GM18873 (cell line): ENCODE measurements around the gene SETD4.
"Not testable (repeated sequence)": the region's sequence is repeated elsewhere in the genome, so short reads cannot be mapped to it uniquely, and the experiment has no call there.

Experiments
- ATAC-seq: cut with Tn5 transposase; IDR thresholded peaks from one replicate; pipeline ENCODE4 v1.9.1; 2021; ENCODE audit warnings: mild to moderate bottlenecking, moderate library complexity, moderate number of reproducible peaks; ENCODE audit not compliant: unreplicated experiment, low FRiP score

Gene SETD4

GRCh38 chr21:36079671-36080070, 19.3 kb upstream of the SETD4 start:
- no peak for ATAC-seq

GRCh38 chr21:36079010-36079649, 18.8 kb upstream of the SETD4 start:
- no peak for ATAC-seq

GRCh38 chr21:36077758-36078157, 17.4 kb upstream of the SETD4 start:
- no peak for ATAC-seq

- no peak for ATAC-seq
These were observed 16.7 kb upstream of the SETD4 start for GRCh38 chr21:36076878-36077655.

GRCh38 chr21:36075953-36076352, 15.6 kb upstream of the SETD4 start:
- no peak for ATAC-seq

GRCh38 chr21:36075171-36075570, 14.8 kb upstream of the SETD4 start:
- no peak for ATAC-seq

GRCh38 chr21:36073911-36074310, 13.6 kb upstream of the SETD4 start:
- ATAC-seq: not testable (repeated sequence)

GRCh38 chr21:36073181-36073580, 12.9 kb upstream of the SETD4 start:
- ATAC-seq: no peak

- ATAC-seq: no peak
These were observed 12.3 kb upstream of the SETD4 start for GRCh38 chr21:36072453-36073162.

GRCh38 chr21:36070999-36071398, 10.7 kb upstream of the SETD4 start:
- no peak for ATAC-seq

GRCh38 chr21:36069713-36070583, 9.6 kb upstream of the SETD4 start, which contains the start of gene CBR1:
Gene CBR1 (plus strand): TSS chr21:36070024. CDS start chr21:36070116, 92 bp downstream.
- peak; percentile 79 for ATAC-seq

- ATAC-seq: no peak
These were observed 8.5 kb upstream of the SETD4 start for GRCh38 chr21:36068748-36069398.

- ATAC-seq: no peak
These were observed 5.2 kb upstream of the SETD4 start for GRCh38 chr21:36065497-36066036.

- ATAC-seq: no peak
These were observed 3.7 kb upstream of the SETD4 start for GRCh38 chr21:36064085-36064460.

GRCh38 chr21:36063375-36064084, 3.2 kb upstream of the SETD4 start:
- no peak for ATAC-seq

- ATAC-seq: no peak
These were observed 1.1 kb upstream of the SETD4 start for GRCh38 chr21:36061445-36061844.

GRCh38 chr21:36059823-36060158, 535 bp downstream of the SETD4 start:
- peak; percentile 34 for ATAC-seq

- ATAC-seq: no peak
These were observed 4.8 kb downstream of the SETD4 start for GRCh38 chr21:36055551-36055950.

GRCh38 chr21:36053715-36054062, 6.6 kb downstream of the SETD4 start:
- no peak for ATAC-seq
